Measurements from ENCODE around the gene GUCD1. TPM values are rescaled to one million over a fixed set of nuclear protein-coding genes. Genes with fewer than 3 reads are reported as not detected.

Gene GUCD1
- total and polyA plus RNA-seq, 8 donors, result 81.7 to 188 (median 89.9) TPM

DNA sequence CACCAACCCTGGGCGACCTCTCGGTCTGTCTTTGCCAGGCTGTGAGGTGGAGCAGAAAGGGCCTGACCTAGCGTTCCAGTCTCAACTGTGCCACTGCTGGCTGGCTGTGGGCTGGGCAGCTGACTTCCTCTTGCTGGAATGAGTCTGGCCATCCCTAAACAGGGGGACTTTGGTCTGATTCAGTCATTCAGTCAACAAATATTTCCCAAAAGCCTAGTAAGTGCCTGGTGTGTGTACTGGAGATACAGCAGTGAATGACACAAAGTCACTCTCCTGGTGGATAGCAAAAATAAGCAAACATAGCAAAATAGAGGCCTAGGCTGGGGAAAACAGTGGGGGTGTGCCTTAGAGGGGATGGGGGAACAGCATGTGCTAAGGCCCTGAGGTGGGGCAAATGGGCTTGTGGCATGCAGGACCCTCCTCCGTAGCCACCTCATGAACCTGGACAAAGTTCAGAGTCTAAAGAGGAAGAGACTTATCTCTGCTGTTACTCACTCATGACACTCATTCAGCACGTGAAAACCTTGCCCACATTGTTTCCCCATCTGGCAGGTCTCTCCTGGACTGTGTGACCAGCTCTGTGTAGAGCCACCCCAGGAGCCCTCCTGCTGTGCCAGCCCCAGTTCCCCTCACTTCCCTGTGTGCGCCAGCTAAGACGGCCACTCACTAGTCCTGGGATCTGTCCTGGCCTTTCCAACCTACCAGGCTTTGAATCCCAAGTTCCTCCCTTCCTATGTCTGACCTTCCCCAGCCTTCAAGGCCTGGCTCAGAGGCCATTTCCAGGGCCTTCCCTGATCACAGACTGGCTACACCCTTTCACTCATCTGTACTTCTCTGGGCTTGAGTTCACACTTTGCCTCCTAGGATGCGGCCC lies 4.7 kb downstream of the GUCD1 start:
- Histone ChIP-seq H3K4me1 (peaks cover 18 to 45% of the 10 kb centered on the region in 2 donors), H3K36me3 (peaks cover 0 to 41% of the 10 kb centered on the region in 2 donors), H3K27me3 (no peaks in the 10 kb centered on the region), H3K27ac (peak overlapping the region in 1 of 2 donors; percentile 61), H3K9me3 (no peaks in the 10 kb centered on the region), H3K4me3 (no peak overlapping the region)
- DNase-seq (no peak), ATAC-seq (peak; percentile 2)
- intact Hi-C loops (cut with DNase I), result no loop called here
- TF ChIP-seq, protein P1, sequence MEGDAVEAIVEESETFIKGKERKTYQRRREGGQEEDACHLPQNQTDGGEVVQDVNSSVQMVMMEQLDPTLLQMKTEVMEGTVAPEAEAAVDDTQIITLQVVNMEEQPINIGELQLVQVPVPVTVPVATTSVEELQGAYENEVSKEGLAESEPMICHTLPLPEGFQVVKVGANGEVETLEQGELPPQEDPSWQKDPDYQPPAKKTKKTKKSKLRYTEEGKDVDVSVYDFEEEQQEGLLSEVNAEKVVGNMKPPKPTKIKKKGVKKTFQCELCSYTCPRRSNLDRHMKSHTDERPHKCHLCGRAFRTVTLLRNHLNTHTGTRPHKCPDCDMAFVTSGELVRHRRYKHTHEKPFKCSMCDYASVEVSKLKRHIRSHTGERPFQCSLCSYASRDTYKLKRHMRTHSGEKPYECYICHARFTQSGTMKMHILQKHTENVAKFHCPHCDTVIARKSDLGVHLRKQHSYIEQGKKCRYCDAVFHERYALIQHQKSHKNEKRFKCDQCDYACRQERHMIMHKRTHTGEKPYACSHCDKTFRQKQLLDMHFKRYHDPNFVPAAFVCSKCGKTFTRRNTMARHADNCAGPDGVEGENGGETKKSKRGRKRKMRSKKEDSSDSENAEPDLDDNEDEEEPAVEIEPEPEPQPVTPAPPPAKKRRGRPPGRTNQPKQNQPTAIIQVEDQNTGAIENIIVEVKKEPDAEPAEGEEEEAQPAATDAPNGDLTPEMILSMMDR (IDR thresholded peaks at IDR 0.05), result no peak

DNA sequence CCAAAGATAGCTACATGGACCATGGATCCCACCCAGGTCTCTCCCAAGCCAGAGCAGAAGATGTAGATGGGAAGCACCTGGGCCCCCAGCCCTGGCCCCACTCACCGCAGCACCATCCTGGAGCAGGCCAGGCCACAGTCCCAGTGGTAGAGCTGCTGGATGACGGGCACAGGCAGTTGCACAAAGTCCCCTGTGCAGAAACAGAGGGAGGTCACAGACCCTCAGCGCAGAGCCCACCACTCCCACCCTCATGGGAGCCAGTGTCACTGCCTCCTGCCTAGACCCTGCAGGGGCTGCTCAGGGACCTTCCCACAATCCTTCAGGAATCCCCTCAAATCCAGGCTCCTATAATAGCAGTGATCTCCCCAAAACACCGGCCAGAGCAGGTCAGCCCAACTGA lies 6.1 kb downstream of the GUCD1 start:
- Histone ChIP-seq H3K4me3 (no peak overlapping the region), H3K36me3 (peaks cover 0 to 56% of the 10 kb centered on the region in 2 donors), H3K27me3 (no peaks in the 10 kb centered on the region), H3K9me3 (no peaks in the 10 kb centered on the region), H3K27ac (no peak overlapping the region), H3K4me1 (peaks cover 18 to 52% of the 10 kb centered on the region in 2 donors)
- ATAC-seq (no peak), DNase-seq (no peak)
- intact Hi-C loops (cut with DNase I), result no loop called here
- TF ChIP-seq, protein P1 (IDR thresholded peaks at IDR 0.05), result no peak

DNA sequence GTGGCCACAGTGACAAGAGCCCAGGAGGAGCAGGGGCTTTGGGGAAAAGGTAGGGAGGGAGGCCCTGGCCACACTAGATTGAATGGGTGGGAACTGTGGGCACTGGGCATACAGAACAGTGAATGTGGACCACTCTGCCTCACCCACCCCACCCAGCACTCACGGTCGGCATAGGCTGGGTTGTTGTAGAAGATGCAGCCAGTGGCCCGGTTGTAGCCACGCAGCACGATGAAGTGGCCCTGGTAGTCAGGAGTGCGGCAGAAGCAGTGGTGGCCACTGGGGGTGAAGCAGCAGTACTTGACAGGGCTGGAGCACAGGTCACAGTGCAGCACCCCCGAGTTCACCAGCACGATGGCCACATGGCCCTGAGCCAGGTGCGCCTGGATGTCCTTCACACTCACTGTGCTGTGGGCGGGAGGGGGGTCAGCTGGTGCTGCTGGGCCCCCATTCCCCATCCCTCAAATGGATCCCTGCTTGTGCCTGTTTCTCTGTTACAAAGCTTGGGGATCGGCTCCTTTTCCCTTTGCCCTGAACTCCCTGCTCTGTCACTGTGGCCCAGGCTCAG lies 11.2 kb downstream of the GUCD1 start:
- intact Hi-C loops (cut with DNase I), result no loop called here
- H3K27me3 ChIP-seq, result no peaks in the 10 kb centered on the region
- TF ChIP-seq, protein P1 (IDR thresholded peaks at IDR 0.05), result no peak
- no peak for ATAC-seq
- no peak overlapping the region for H3K4me3 ChIP-seq
- H3K9me3 ChIP-seq, result no peaks in the 10 kb centered on the region
- no peak for DNase-seq
- peaks cover 0 to 99% of the 10 kb centered on the region in 2 donors for H3K36me3 ChIP-seq
- peaks cover 12 to 41% of the 10 kb centered on the region in 2 donors for H3K4me1 ChIP-seq
- peak overlapping the region in 1 of 2 donors; percentile 31 for H3K27ac ChIP-seq

DNA sequence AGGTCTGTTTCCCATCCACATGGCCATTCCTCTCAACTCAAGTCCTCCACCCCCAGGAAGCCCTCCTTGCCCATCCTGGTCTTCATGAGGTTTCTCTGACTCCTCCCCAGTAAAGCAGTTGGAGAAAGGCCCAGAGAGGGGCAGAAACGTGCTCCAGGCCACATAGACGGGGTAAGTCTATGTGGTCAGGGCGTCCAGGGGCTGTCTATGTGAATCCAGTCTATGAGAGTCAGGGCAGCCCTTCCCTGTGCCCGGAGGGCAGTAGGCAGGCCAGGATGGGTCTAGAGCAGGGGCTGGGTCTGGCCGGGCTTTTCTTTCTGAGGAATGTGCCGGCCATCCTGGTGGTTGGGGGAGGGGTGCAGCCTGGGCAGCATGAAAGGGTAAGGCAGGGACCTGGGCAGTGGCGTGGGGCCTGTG lies 11.7 kb downstream of the GUCD1 start:
- H3K9me3 ChIP-seq, result no peaks in the 10 kb centered on the region
- DNase-seq (no peak), ATAC-seq (peak; percentile 7)
- H3K4me1 ChIP-seq, result peaks cover 12 to 41% of the 10 kb centered on the region in 2 donors
- H3K36me3 ChIP-seq, result peaks cover 0 to 99% of the 10 kb centered on the region in 2 donors
- H3K27ac ChIP-seq, result peak overlapping the region in 1 of 2 donors; percentile 31
- no peaks in the 10 kb centered on the region for H3K27me3 ChIP-seq
- TF ChIP-seq, protein P1 (IDR thresholded peaks at IDR 0.05), result no peak
- intact Hi-C loops (cut with DNase I), result no loop called here
- no peak overlapping the region for H3K4me3 ChIP-seq

DNA sequence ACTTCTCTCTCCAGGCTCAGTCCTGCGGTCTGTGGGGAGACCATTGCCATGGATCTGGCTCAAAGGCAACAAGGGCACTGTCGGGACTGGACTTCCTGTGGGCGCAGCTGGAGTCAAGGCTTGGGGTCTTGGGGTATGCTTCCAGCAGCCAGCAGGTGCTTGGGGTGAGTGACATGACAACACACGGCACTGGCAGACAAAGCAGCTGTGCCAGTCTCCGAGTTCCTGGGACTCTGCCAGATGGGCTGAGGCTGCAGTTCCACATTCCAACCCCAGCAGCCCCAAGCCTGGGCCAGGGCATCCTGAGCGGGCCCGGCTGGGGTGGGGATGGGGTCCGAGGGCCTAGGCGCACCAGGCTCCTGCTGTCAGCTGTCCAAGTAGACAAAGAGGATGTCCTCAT lies 12.3 kb downstream of the GUCD1 start:
- ATAC-seq, result peak; percentile 83

More for the DNA sequence above, 12.3 kb downstream of the GUCD1 start:
- Histone ChIP-seq H3K27ac (peak overlapping the region in 1 of 2 donors; percentile 69), H3K36me3 (peaks cover 0 to 93% of the 10 kb centered on the region in 2 donors), H3K27me3 (no peaks in the 10 kb centered on the region), H3K4me1 (peaks cover 12 to 41% of the 10 kb centered on the region in 2 donors), H3K9me3 (no peaks in the 10 kb centered on the region), H3K4me3 (no peak overlapping the region)
- TF ChIP-seq, protein P1 (IDR thresholded peaks at IDR 0.05), result no peak
- intact Hi-C loops (cut with DNase I), result no loop called here
- peak in 2 of 4 donors; percentile 73 to 85 for DNase-seq
